Measurements from ENCODE around the gene DIDO1. TPM values are rescaled to one million over a fixed set of nuclear protein-coding genes. Genes with fewer than 3 reads are reported as not detected.

DIDO1 gene
- total and polyA plus RNA-seq, 2 of the 13 experiments (the other 11 are each of a cell fraction or from before 2014, with no cell fraction given): 75.0 to 75.1 TPM

- TF ChIP-seq ZNF337 (CRISPR knock-in tag; IDR thresholded peaks at IDR 0.05; ENCODE audit: borderline replicate concordance, low read depth) (peak; percentile 99; the same call in 1 of the 2 replicates), GTF3A (CRISPR knock-in tag; conservative IDR thresholded peaks at IDR 0.05) (no peak), ZSCAN5A (CRISPR knock-in tag; IDR thresholded peaks at IDR 0.05; ENCODE audit: borderline replicate concordance) (peak; percentile 70), MAF1 (CRISPR knock-in tag; IDR thresholded peaks at IDR 0.05; ENCODE audit: borderline replicate concordance) (0 out of 2 replicates have a peak, but pooled peaks have one; percentile 29), ZNF629 (CRISPR knock-in tag; conservative IDR thresholded peaks at IDR 0.05) (peak; percentile 72), ATF1 (CRISPR knock-in tag; IDR thresholded peaks at IDR 0.05) (no peak), SMARCC2 (IDR thresholded peaks at IDR 0.05) (no peak), ZNF556 (CRISPR knock-in tag; IDR thresholded peaks at IDR 0.05; ENCODE audit: borderline replicate concordance) (peak; percentile 70; the same call in 1 of the 2 replicates), CEBPB (IDR thresholded peaks at IDR 0.05; ENCODE audit: borderline replicate concordance, low read depth, low read length) (no peak), GTF2F1 (IDR thresholded peaks at IDR 0.05; ENCODE audit: low read length) (no peak), ZNF160 (CRISPR knock-in tag; IDR thresholded peaks at IDR 0.05) (peak; percentile 94), FOXA3 (CRISPR knock-in tag; IDR thresholded peaks at IDR 0.05) (peak; percentile 69), ZSCAN21 (CRISPR knock-in tag; IDR thresholded peaks at IDR 0.05; ENCODE audit: borderline replicate concordance) (peak; percentile 98), DPF2 (CRISPR knock-in tag; IDR thresholded peaks at IDR 0.05; ENCODE audit: borderline replicate concordance, low read depth) (peak; percentile 63; the same call in 1 of the 2 replicates), CAMTA2 (CRISPR knock-in tag; IDR thresholded peaks at IDR 0.05; ENCODE audit: borderline replicate concordance) (peak; percentile 96), ETV6 (CRISPR knock-in tag; conservative IDR thresholded peaks at IDR 0.05) (peak; percentile 89), DNMT1 (CRISPR knock-in tag; IDR thresholded peaks at IDR 0.05) (peak; percentile 99), NFE2 (CRISPR knock-in tag; IDR thresholded peaks at IDR 0.05) (no peak), SNAI1 (CRISPR knock-in tag; IDR thresholded peaks at IDR 0.05; ENCODE audit: borderline replicate concordance) (no peak), EZH2 (conservative IDR thresholded peaks at IDR 0.05; ENCODE audit: low read depth, low read length) (no peak), MEF2D (CRISPR knock-in tag; IDR thresholded peaks at IDR 0.05) (peak; percentile 90), ZBTB46 (CRISPR knock-in tag; IDR thresholded peaks at IDR 0.05; ENCODE audit: borderline replicate concordance) (no peak), RNF2 (conservative IDR thresholded peaks at IDR 0.05; ENCODE audit: low read depth) (peak; percentile 100), SIX4 (CRISPR knock-in tag; IDR thresholded peaks at IDR 0.05) (peak; percentile 64), ZFP41 (CRISPR knock-in tag; IDR thresholded peaks at IDR 0.05; ENCODE audit: borderline replicate concordance) (peak; percentile 89)
- TF ChIP-seq, protein P1, sequence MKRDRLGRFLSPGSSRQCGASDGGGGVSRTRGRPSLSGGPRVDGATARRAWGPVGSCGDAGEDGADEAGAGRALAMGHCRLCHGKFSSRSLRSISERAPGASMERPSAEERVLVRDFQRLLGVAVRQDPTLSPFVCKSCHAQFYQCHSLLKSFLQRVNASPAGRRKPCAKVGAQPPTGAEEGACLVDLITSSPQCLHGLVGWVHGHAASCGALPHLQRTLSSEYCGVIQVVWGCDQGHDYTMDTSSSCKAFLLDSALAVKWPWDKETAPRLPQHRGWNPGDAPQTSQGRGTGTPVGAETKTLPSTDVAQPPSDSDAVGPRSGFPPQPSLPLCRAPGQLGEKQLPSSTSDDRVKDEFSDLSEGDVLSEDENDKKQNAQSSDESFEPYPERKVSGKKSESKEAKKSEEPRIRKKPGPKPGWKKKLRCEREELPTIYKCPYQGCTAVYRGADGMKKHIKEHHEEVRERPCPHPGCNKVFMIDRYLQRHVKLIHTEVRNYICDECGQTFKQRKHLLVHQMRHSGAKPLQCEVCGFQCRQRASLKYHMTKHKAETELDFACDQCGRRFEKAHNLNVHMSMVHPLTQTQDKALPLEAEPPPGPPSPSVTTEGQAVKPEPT (CRISPR knock-in tag; IDR thresholded peaks at IDR 0.05; ENCODE audit: low read depth): peak; percentile 95
Measured at GRCh38 chr20:62861726-62862336, 64.5 kb downstream of the DIDO1 start, which contains the start of gene TCFL5 (continued).

Measured in HepG2 (cell line).